ENCODE data around the gene SECTM1. TPM values are rescaled to one million over a fixed set of nuclear protein-coding genes. Genes with fewer than 3 reads are reported as not detected.

Gene SECTM1
- total and polyA plus RNA-seq, 9 of the 15 experiments (the other 6 are each of a cell fraction or from before 2014, with no cell fraction given) = 0.11 to 0.46 (median 0.18) TPM; not detected in 6

DNA sequence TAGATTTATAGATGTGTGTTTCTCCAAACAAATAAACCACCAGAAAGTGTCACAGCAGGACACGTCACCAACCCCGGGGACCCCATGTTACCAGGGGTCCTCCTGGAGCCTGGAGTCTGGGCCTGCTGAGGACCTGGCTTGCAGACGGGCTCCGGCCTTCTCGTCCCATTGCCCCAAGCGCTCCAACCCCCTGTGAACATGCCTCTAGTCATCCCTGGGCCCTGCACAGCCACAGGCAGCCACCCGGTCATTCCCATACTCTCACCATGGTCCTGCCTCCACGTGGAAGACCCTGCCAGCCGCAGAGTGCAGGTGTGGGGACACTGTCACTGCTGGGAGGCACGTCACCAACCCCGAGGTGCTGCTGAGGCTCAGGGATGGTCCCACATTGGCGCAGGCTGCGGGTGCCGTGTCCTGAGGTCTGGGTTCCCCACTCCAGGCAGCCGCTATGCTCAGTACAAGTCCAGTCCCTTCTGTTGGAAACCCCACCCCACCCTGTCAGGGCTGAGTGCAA is 4.5 kb downstream of the SECTM1 start:
- no peak overlapping the region for H3K27ac ChIP-seq (ENCODE audit: extremely low read depth, low read depth, low read length)
- TF ChIP-seq KDM4B (IDR thresholded peaks at IDR 0.05; ENCODE audit: borderline replicate concordance in 2 of 2, low read depth in 1 of 2) (no peak), ZNF23 (CRISPR knock-in tag; IDR thresholded peaks at IDR 0.05) (no peak), ILF3 (IDR thresholded peaks at IDR 0.05; ENCODE audit: borderline replicate concordance) (no peak), EP400 (IDR thresholded peaks at IDR 0.05) (no peak), PURB (CRISPR knock-in tag; IDR thresholded peaks at IDR 0.05; ENCODE audit: low read depth) (no peak), BCL6 (CRISPR knock-in tag; IDR thresholded peaks at IDR 0.05) (no peak), CBFA2T2 (conservative IDR thresholded peaks at IDR 0.05) (no peak), TAF15 (IDR thresholded peaks at IDR 0.05; ENCODE audit: low read depth, low read length) (no peak), PTRF (tag; IDR thresholded peaks at IDR 0.05) (no peak), ETS1 (conservative IDR thresholded peaks at IDR 0.05; ENCODE audit: control insufficient read depth, low read depth, low read length) (no peak), SMARCA4 (IDR thresholded peaks at IDR 0.05) (no peak), SMAD1 (IDR thresholded peaks at IDR 0.05; ENCODE audit: low read depth, low read length, partially characterized antibody) (no peak), SP2 (IDR thresholded peaks at IDR 0.05; ENCODE audit: extremely low read depth, low read depth, low read length, poor library complexity, severe bottlenecking) (no peak), TFAM (CRISPR knock-in tag; conservative IDR thresholded peaks at IDR 0.05) (no peak)
- TF ChIP-seq, protein P1, sequence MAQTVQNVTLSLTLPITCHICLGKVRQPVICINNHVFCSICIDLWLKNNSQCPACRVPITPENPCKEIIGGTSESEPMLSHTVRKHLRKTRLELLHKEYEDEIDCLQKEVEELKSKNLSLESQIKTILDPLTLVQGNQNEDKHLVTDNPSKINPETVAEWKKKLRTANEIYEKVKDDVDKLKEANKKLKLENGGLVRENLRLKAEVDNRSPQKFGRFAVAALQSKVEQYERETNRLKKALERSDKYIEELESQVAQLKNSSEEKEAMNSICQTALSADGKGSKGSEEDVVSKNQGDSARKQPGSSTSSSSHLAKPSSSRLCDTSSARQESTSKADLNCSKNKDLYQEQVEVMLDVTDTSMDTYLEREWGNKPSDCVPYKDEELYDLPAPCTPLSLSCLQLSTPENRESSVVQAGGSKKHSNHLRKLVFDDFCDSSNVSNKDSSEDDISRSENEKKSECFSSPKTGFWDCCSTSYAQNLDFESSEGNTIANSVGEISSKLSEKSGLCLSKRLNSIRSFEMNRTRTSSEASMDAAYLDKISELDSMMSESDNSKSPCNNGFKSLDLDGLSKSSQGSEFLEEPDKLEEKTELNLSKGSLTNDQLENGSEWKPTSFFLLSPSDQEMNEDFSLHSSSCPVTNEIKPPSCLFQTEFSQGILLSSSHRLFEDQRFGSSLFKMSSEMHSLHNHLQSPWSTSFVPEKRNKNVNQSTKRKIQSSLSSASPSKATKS (CRISPR knock-in tag; IDR thresholded peaks at IDR 0.05) = no peak
- TF ChIP-seq, protein P2, sequence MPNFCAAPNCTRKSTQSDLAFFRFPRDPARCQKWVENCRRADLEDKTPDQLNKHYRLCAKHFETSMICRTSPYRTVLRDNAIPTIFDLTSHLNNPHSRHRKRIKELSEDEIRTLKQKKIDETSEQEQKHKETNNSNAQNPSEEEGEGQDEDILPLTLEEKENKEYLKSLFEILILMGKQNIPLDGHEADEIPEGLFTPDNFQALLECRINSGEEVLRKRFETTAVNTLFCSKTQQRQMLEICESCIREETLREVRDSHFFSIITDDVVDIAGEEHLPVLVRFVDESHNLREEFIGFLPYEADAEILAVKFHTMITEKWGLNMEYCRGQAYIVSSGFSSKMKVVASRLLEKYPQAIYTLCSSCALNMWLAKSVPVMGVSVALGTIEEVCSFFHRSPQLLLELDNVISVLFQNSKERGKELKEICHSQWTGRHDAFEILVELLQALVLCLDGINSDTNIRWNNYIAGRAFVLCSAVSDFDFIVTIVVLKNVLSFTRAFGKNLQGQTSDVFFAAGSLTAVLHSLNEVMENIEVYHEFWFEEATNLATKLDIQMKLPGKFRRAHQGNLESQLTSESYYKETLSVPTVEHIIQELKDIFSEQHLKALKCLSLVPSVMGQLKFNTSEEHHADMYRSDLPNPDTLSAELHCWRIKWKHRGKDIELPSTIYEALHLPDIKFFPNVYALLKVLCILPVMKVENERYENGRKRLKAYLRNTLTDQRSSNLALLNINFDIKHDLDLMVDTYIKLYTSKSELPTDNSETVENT (CRISPR knock-in tag; IDR thresholded peaks at IDR 0.05) = no peak
- TF ChIP-seq, protein P3, sequence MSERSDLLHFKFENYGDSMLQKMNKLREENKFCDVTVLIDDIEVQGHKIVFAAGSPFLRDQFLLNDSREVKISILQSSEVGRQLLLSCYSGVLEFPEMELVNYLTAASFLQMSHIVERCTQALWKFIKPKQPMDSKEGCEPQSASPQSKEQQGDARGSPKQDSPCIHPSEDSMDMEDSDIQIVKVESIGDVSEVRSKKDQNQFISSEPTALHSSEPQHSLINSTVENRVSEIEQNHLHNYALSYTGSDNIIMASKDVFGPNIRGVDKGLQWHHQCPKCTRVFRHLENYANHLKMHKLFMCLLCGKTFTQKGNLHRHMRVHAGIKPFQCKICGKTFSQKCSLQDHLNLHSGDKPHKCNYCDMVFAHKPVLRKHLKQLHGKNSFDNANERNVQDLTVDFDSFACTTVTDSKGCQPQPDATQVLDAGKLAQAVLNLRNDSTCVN (CRISPR knock-in tag; IDR thresholded peaks at IDR 0.05) = no peak

More for the DNA sequence above, 4.5 kb downstream of the SECTM1 start:
- POLR2A ChIA-PET = no interaction called here
- Histone ChIP-seq H3K79me2 (ENCODE audit: control insufficient read depth, insufficient read depth, low read length) (peaks cover 11% of the 10 kb centered on the region; the same call in 2 of the 3 replicates), H3K9ac (ENCODE audit: insufficient read depth in 1 of 2, low read depth in 2 of 2, low read length in 2 of 2) (peak overlapping the region in 1 of 2 experiments; percentile 70; a peak in 2 of 4 replicates), H3K4me1 (replicated peaks in 1 of 2; ENCODE audit: control insufficient read depth in 2 of 2, insufficient read depth in 2 of 2, low read length in 2 of 2) (peaks cover 36 to 97% of the 10 kb centered on the region in 2 experiments), H4K20me1 (replicated peaks; ENCODE audit: control insufficient read depth, insufficient read depth, low read length) (no peaks in the 10 kb centered on the region), H3K36me3 (ENCODE audit: control insufficient read depth, insufficient read depth, low read length) (no peaks in the 10 kb centered on the region), H3K9me3 (replicated peaks; ENCODE audit: control insufficient read depth, insufficient read depth, low read depth, low read length) (no peaks in the 10 kb centered on the region), H2AFZ (ENCODE audit: low read depth, low read length) (0 out of 2 replicates have a peak overlapping the region, but pooled peaks have one; percentile 14), H3K4me2 (ENCODE audit: insufficient read depth, low read length) (no peak overlapping the region), H3K27me3 (ENCODE audit: control insufficient read depth in 2 of 2, insufficient read depth in 2 of 2, low read length in 2 of 2) (no peaks in the 10 kb centered on the region), H3K4me3 (no peak overlapping the region), H3K9me1 (ENCODE audit: control insufficient read depth, insufficient read depth, low read length) (no peaks in the 10 kb centered on the region)
- ATAC-seq (no peak), FAIRE-seq (no peak), DNase-seq (ENCODE audit: extremely low read depth in 1 of 4, low spot score in 3 of 4) (no peak)
- intact Hi-C loops (cut with micrococcal nuclease) (no loop called here), in situ Hi-C loops (cut with MboI) (no loop called here)
- CTCF ChIA-PET (ENCODE audit: low intra/inter-chr PET ratio) = no interaction called here
- WGBS (ENCODE audit: insufficient coverage, low coverage, missing lambda C conversion rate) = 64% methylated on average over 13 of the region's 15 CpGs
- no TSS peak for BruUV-seq (replicated peaks)
